Progenitor cell of endocrine pancreas (in vitro differentiated cells): Measurements from ENCODE around the gene PRF1. TPM values are rescaled to one million over a fixed set of nuclear protein-coding genes. Genes with fewer than 3 reads are reported as not detected.

Experiments
- DNase-seq: peaks from one replicate; pipeline ENCODE4 v3.0.0; 2021; ENCODE audit warnings: low spot score; ENCODE audit not compliant: unreplicated experiment
- H3K27ac Mint-ChIP-seq: 2 replicates; pipeline ENCODE4 v1.8.0; 2021; ENCODE audit warnings: mild to moderate bottlenecking, moderate library complexity, mixed read lengths
- H3K27me3 Mint-ChIP-seq: 2 replicates; pipeline ENCODE4 v1.8.0; 2021; ENCODE audit warnings: mixed read lengths
- H3K36me3 Mint-ChIP-seq: 2 replicates; pipeline ENCODE4 v1.8.0; 2022; ENCODE audit warnings: mixed read lengths; ENCODE audit not compliant: insufficient read depth
- H3K4me1 Mint-ChIP-seq: 2 replicates; pipeline ENCODE4 v1.8.0; 2021; ENCODE audit warnings: low read depth, mixed read lengths
- H3K4me3 Mint-ChIP-seq: 2 replicates; pipeline ENCODE4 v1.8.0; 2021; ENCODE audit warnings: low read depth, mild to moderate bottlenecking, moderate library complexity, mixed read lengths
- H3K9me3 Mint-ChIP-seq: 2 replicates; pipeline ENCODE4 v1.8.0; 2021; ENCODE audit warnings: low read depth, mixed read lengths
- CTCF ChIP-seq: fragments of 200-600 bp; sonication (generic); IDR thresholded peaks from one replicate; pipeline ENCODE4 v1.5.0; 2021; ENCODE audit warnings: antibody characterized with exemption, mild to moderate bottlenecking; ENCODE audit not compliant: unreplicated experiment
- total RNA-seq: library from RNA; stranded (reverse); gene quantifications from 2 replicates; pipeline ENCODE4 v1.2.1, GENCODE V29; 2021

PRF1 gene
- total RNA-seq, 1 donor from 2014 or later = not detected

- no peak for DNase-seq
- H3K27ac Mint-ChIP-seq = peak overlapping the region; percentile 56
- H3K4me3 Mint-ChIP-seq = no peak overlapping the region
- H3K36me3 Mint-ChIP-seq = no peaks in the 10 kb centered on the region
- peaks cover 11% of the 10 kb centered on the region for H3K4me1 Mint-ChIP-seq
- H3K27me3 Mint-ChIP-seq = no peaks in the 10 kb centered on the region
- H3K9me3 Mint-ChIP-seq = no peaks in the 10 kb centered on the region
- no peak for TF ChIP-seq CTCF
Measured at GRCh38 chr10:70571636-70572439, 30.7 kb downstream of the PRF1 start.

GRCh38 chr10:70571236-70571635 is 31.3 kb downstream of the PRF1 start:
- H3K9me3 Mint-ChIP-seq = no peaks in the 10 kb centered on the region
- TF ChIP-seq CTCF = no peak
- H3K27ac Mint-ChIP-seq = no peak overlapping the region
- no peak for DNase-seq
- H3K4me1 Mint-ChIP-seq = peaks cover 11% of the 10 kb centered on the region
- H3K4me3 Mint-ChIP-seq = no peak overlapping the region
- H3K36me3 Mint-ChIP-seq = no peaks in the 10 kb centered on the region
- no peaks in the 10 kb centered on the region for H3K27me3 Mint-ChIP-seq

- Mint-ChIP-seq H3K27ac (no peak overlapping the region), H3K27me3 (no peaks in the 10 kb centered on the region), H3K36me3 (no peaks in the 10 kb centered on the region), H3K4me3 (no peak overlapping the region), H3K4me1 (peaks cover 7% of the 10 kb centered on the region), H3K9me3 (no peaks in the 10 kb centered on the region)
- TF ChIP-seq CTCF = no peak
- DNase-seq = no peak
Measured at GRCh38 chr10:70568781-70569495, 33.6 kb downstream of the PRF1 start.

GRCh38 chr10:70568113-70568512 is 34.4 kb downstream of the PRF1 start:
- H3K4me1 Mint-ChIP-seq = peaks cover 2% of the 10 kb centered on the region
- H3K36me3 Mint-ChIP-seq = no peaks in the 10 kb centered on the region
- no peak for TF ChIP-seq CTCF
- no peak overlapping the region for H3K4me3 Mint-ChIP-seq
- DNase-seq = no peak
- H3K27me3 Mint-ChIP-seq = no peaks in the 10 kb centered on the region
- no peaks in the 10 kb centered on the region for H3K9me3 Mint-ChIP-seq
- H3K27ac Mint-ChIP-seq = no peak overlapping the region

GRCh38 chr10:70567603-70568002 is 34.9 kb downstream of the PRF1 start:
- H3K27me3 Mint-ChIP-seq = no peaks in the 10 kb centered on the region
- DNase-seq = no peak
- H3K36me3 Mint-ChIP-seq = no peaks in the 10 kb centered on the region
- H3K4me3 Mint-ChIP-seq = no peak overlapping the region
- TF ChIP-seq CTCF = no peak
- H3K4me1 Mint-ChIP-seq = no peaks in the 10 kb centered on the region
- no peak overlapping the region for H3K27ac Mint-ChIP-seq
- no peaks in the 10 kb centered on the region for H3K9me3 Mint-ChIP-seq
